ENCODE data around the gene SMPD3. TPM values are rescaled to one million over a fixed set of nuclear protein-coding genes. Genes with fewer than 3 reads are reported as not detected.

The SMPD3 gene
- total and polyA plus RNA-seq, 2 donors (not counting 3 experiments of a cell fraction or from before 2014, with no cell fraction given): not detected

DNA sequence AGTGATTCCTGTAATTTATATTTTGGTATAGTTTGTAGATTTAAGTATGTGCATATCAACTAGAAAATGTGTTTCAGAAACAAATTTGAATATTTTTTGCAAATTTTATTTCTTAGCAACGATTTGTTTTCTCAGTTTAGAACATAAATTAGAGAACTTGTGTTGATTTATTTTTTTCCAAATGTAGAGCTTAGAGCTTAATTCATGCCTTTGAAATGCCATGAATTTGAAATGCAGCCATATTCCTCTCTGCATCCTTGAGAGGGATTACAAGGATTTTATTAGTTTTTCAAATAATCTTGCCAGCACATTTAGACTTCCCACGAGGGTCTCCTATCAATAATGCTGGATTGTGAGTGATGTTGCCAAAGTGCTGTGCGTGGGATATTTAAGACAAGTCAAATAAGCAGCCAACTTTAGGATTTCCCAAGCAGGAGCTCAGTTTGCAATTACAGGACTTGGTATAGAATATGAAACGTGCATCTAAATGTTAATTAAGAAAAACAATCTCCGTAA is 6.7 kb upstream of the SMPD3 start:
- BruUV-seq (replicated peaks): no TSS peak
- H3K79me2 ChIP-seq (ENCODE audit: control insufficient read depth, insufficient read depth, low read length): no peaks in the 10 kb centered on the region
- dilution Hi-C loops (cut with MboI; ENCODE audit: extremely low pct_ligation_motif_present, low sequenced_read_pairs): no loop called here
- H3K4me1 ChIP-seq (ENCODE audit: control insufficient read depth, extremely low read depth, insufficient read depth, low read length): no peaks in the 10 kb centered on the region
- H3K4me3 ChIP-seq (replicated peaks in 1 of 3; ENCODE audit: insufficient read depth in 1 of 3, low read depth in 1 of 3, low read length in 3 of 3): no peak overlapping the region
- H3K27me3 ChIP-seq (ENCODE audit: control insufficient read depth in 2 of 2, insufficient read depth in 2 of 2, low read length in 2 of 2): peaks cover 0 to 9% of the 10 kb centered on the region in 2 experiments
- no peaks in the 10 kb centered on the region for H3K9me1 ChIP-seq (replicated peaks; ENCODE audit: control insufficient read depth, extremely low read depth, insufficient read depth, low read length)
- H2AFZ ChIP-seq (ENCODE audit: low read depth, low read length): no peak overlapping the region
- DNase-seq (ENCODE audit: low read depth, low spot score) (no peak), FAIRE-seq (no peak)
- H3K4me2 ChIP-seq (ENCODE audit: insufficient read depth, low read length): no peak overlapping the region
- H3K9me3 ChIP-seq (replicated peaks; ENCODE audit: control insufficient read depth, insufficient read depth, low read length): no peaks in the 10 kb centered on the region
- ChIA-PET CTCF (interaction anchor here (1.5 kb wide), 1 partner anchor 9 kb away, joined by 3 read pairs; no protein-coding TSS in a partner anchor), POLR2A (no interaction called here)
- TF ChIP-seq FOS (IDR thresholded peaks at IDR 0.05; ENCODE audit: borderline replicate concordance, insufficient read depth, low read length): no peak
- TF ChIP-seq, protein P1, sequence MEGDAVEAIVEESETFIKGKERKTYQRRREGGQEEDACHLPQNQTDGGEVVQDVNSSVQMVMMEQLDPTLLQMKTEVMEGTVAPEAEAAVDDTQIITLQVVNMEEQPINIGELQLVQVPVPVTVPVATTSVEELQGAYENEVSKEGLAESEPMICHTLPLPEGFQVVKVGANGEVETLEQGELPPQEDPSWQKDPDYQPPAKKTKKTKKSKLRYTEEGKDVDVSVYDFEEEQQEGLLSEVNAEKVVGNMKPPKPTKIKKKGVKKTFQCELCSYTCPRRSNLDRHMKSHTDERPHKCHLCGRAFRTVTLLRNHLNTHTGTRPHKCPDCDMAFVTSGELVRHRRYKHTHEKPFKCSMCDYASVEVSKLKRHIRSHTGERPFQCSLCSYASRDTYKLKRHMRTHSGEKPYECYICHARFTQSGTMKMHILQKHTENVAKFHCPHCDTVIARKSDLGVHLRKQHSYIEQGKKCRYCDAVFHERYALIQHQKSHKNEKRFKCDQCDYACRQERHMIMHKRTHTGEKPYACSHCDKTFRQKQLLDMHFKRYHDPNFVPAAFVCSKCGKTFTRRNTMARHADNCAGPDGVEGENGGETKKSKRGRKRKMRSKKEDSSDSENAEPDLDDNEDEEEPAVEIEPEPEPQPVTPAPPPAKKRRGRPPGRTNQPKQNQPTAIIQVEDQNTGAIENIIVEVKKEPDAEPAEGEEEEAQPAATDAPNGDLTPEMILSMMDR (IDR thresholded peaks at IDR 0.05; ENCODE audit: extremely low read depth in 1 of 2, insufficient read depth in 1 of 2, low read depth in 1 of 2, low read length in 2 of 2): no peak
- no peak for TF ChIP-seq EZH2 (IDR thresholded peaks at IDR 0.05; ENCODE audit: borderline replicate concordance, low read depth, low read length, severe bottlenecking)
- no peak for TF ChIP-seq GATA2 (IDR thresholded peaks at IDR 0.05; ENCODE audit: insufficient read depth, insufficient read length, low read depth, low read length)
- no peak for TF ChIP-seq MYC (IDR thresholded peaks at IDR 0.05; ENCODE audit: low read depth, low read length)
- TF ChIP-seq, protein P2, sequence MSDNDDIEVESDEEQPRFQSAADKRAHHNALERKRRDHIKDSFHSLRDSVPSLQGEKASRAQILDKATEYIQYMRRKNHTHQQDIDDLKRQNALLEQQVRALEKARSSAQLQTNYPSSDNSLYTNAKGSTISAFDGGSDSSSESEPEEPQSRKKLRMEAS (IDR thresholded peaks at IDR 0.05; ENCODE audit: insufficient read depth, insufficient read length): no peak
- TF ChIP-seq POLR2A (IDR thresholded peaks at IDR 0.05; ENCODE audit: low read depth, low read length): no peak
- no peak for TF ChIP-seq POLR2AphosphoS5 (IDR thresholded peaks at IDR 0.05; ENCODE audit: insufficient read depth, low read depth, low read length)
- no peak for TF ChIP-seq JUN (IDR thresholded peaks at IDR 0.05; ENCODE audit: borderline replicate concordance, insufficient read depth, insufficient read length, low read depth)
- no peak overlapping the region for H3K27ac ChIP-seq (ENCODE audit: insufficient read depth, low read depth, low read length)
- H3K36me3 ChIP-seq (ENCODE audit: control insufficient read depth in 2 of 2, extremely low read depth in 1 of 2, insufficient read depth in 2 of 2, low read length in 2 of 2): no peaks in the 10 kb centered on the region
- intact Hi-C loops (cut with micrococcal nuclease): no loop called here
- no peaks in the 10 kb centered on the region for H4K20me1 ChIP-seq (replicated peaks; ENCODE audit: control insufficient read depth, extremely low read depth, insufficient read depth, low read length)
- no peak overlapping the region for H3K9ac ChIP-seq (replicated peaks; ENCODE audit: extremely low read depth, insufficient read depth, low read length)

All from endothelial cell of umbilical vein (primary cell).